ENCODE results near the gene USP5.

DNA sequence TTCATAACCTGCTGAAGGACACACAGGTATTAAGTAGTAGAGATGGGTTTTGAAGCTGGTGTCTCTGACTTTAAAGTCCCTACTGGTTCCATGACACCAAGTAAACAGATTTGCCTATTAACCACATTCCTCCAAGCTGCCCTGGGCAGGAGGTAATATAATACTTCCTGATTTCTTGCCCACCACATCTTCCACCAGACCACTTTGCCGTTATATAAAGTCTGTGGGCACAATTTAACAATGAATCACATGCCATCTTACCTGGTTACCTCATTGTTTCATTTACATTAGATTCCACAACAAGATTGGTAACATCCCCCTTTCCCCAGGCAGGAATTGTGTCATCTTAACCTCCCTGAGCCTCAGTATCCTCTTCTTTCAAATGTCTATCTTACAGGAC is 51.8 kb downstream of the USP5 start:
- TF ChIP-seq EZH2 (IDR thresholded peaks at IDR 0.05; ENCODE audit: insufficient read depth, poor library complexity, severe bottlenecking) (no peak), EZH2phosphoT487 (IDR thresholded peaks at IDR 0.05; ENCODE audit: insufficient read depth, low read depth) (no peak)

Measured in GM23248 (cell line).